ENCODE measurements around the gene LYPD3.

Gene LYPD3

GRCh38 chr19:43414554-43414953, 50.9 kb downstream of the LYPD3 start, which contains the start of gene TEX101:
TSS of gene TEX101 (plus strand) at chr19:43414890. CDS start at chr19:43415920, 1,030 bp downstream.
- Mint-ChIP-seq H3K4me3 (no peak within 1 kb of the TSS), H3K36me3 (peaks cover 3% of the 10 kb centered on the region), H3K4me1 (ENCODE audit: low read depth) (no peaks in the 10 kb centered on the region), H3K27me3 (no peaks in the 10 kb centered on the region), H3K9me3 (ENCODE audit: low read depth) (no peaks in the 10 kb centered on the region), H3K27ac (no peak within 1 kb of the TSS)

DNA sequence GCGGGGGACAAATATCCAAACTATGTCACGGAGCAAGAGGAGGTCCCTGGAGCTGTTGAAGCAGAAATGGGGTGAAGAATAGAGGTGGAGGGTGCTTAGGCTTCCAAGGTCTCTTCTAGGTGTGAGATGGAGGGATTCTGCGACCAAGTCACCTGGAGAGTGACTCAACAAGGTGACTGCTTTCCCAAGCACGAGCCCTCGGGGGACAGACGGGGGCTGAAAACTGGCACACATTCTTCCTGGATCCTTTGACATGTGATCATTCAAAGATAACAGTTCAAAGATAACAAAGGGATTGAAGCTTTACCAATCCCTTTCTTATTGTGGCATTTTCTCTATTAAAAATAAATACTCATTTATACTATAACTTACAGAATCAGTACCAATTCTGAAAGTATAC, 53.0 kb downstream of the LYPD3 start:
- H3K4me3 Mint-ChIP-seq = no peak overlapping the region
- H3K27me3 Mint-ChIP-seq = no peaks in the 10 kb centered on the region
- H3K27ac Mint-ChIP-seq = no peak overlapping the region
- no peaks in the 10 kb centered on the region for H3K9me3 Mint-ChIP-seq (ENCODE audit: low read depth)
- H3K4me1 Mint-ChIP-seq (ENCODE audit: low read depth) = no peaks in the 10 kb centered on the region
- H3K36me3 Mint-ChIP-seq = no peaks in the 10 kb centered on the region

Measured in activated naive CD8-positive, alpha-beta T cell (primary cell).